ENCODE measurements around the gene FTSJ1. TPM values are rescaled to one million over a fixed set of nuclear protein-coding genes. Genes with fewer than 3 reads are reported as not detected.
"Not testable (repeated sequence)": the region's sequence is repeated elsewhere in the genome, so short reads cannot be mapped to it uniquely, and the experiment has no call there.

Gene FTSJ1
- total and polyA plus RNA-seq, 4 donors: 18.2 to 48.3 (median 44.8) TPM

DNA sequence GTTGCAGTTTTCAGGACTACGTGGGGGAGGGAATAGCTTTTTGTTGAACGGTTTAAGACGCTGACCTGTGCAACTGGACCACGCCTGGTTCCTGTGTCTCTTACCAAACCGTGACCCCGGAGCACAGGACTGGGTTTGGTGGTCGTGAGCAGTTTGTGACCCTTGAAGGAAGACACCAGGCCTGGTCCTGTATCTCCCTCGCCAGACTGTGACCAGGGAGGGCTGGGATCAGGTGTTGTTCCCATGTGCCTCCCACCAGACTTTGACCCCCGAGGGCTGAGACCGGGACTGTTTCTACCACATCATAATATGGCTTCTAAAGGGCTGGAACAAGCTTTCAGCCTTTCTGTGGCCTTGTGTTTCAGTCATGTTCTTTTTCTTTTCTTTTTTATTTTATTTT, 46.3 kb downstream of the FTSJ1 start:
- Histone ChIP-seq H3K27me3 (ENCODE audit: control insufficient read depth in 3 of 3, insufficient read depth in 3 of 3, low read length in 2 of 3) (no peaks in the 10 kb centered on the region), H3K9me3 (ENCODE audit: control insufficient read depth in 4 of 4, insufficient read depth in 3 of 4, low read length in 3 of 4) (peaks cover 0 to 9% (median 0%) of the 10 kb centered on the region in 4 donors), H3K4me3 (peak overlapping the region; percentile 40), H3K36me3 (ENCODE audit: control insufficient read depth in 4 of 4, insufficient read depth in 4 of 4, low read length in 4 of 4) (peaks cover 0 to 6% (median 2%) of the 10 kb centered on the region in 4 donors), H3K9ac (ENCODE audit: insufficient read depth in 1 of 2, low read length in 2 of 2) (peak overlapping the region; percentile 14 to 46), H3K27ac (ENCODE audit: low read depth in 1 of 2, low read length in 1 of 2) (peak overlapping the region; percentile 58 to 81), H3K4me1 (ENCODE audit: control insufficient read depth in 5 of 5, insufficient read depth in 5 of 5, low read length in 5 of 5) (no peaks in the 10 kb centered on the region)
- no peak for TF ChIP-seq CTCF (IDR thresholded peaks at IDR 0.05; ENCODE audit: control extremely low read depth, extremely low read depth)
- WGBS, 2 donors: 13 to 40% methylated on average over 10 of the region's 10 CpGs
- DNase-seq (no peak), ATAC-seq (ENCODE audit: insufficient read depth, low FRiP score) (no peak)

GRCh38 chrX:48523682-48524081, 47.7 kb downstream of the FTSJ1 start:
- ATAC-seq (ENCODE audit: insufficient read depth, low FRiP score) (no peak), DNase-seq (no peak)
- TF ChIP-seq CTCF (IDR thresholded peaks at IDR 0.05; ENCODE audit: control extremely low read depth, extremely low read depth): no peak
- Histone ChIP-seq H3K9ac (ENCODE audit: insufficient read depth in 1 of 2, low read length in 2 of 2) (no peak overlapping the region), H3K9me3 (ENCODE audit: control insufficient read depth in 4 of 4, insufficient read depth in 3 of 4, low read length in 3 of 4) (peaks cover 0 to 9% (median 0%) of the 10 kb centered on the region in 4 donors), H3K4me3 (no peak overlapping the region), H3K36me3 (ENCODE audit: control insufficient read depth in 4 of 4, insufficient read depth in 4 of 4, low read length in 4 of 4) (peaks cover 0 to 6% (median 3%) of the 10 kb centered on the region in 4 donors), H3K27me3 (ENCODE audit: control insufficient read depth in 3 of 3, insufficient read depth in 3 of 3, low read length in 2 of 3) (no peaks in the 10 kb centered on the region), H3K27ac (ENCODE audit: low read depth in 1 of 2, low read length in 1 of 2) (no peak overlapping the region), H3K4me1 (ENCODE audit: control insufficient read depth in 5 of 5, insufficient read depth in 5 of 5, low read length in 5 of 5) (no peaks in the 10 kb centered on the region)
- WGBS, 2 donors: 85 to 91% methylated on average over 11 to 12 of the region's 12 CpGs

DNA sequence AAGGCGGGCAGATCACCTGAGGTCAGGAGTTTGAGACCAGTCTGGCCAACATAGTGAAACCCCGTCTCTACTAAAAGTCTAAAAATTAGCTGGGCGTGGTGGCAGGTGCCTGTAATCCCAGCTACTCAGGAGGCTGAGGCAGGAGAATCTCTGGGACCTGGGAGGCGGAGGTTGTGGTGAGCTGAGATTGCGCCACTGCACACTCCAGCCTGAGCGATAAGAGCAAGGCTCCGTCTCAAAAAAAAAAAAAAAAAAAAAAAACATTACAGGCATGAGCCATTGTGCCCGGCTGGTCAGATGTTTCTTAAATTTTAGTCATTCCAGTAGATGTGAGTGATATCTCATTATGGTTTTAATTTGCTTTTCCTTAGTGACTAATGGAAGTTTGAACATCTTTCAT, 49.9 kb downstream of the FTSJ1 start:
- not testable (repeated sequence) for H3K9ac ChIP-seq (ENCODE audit: insufficient read depth in 1 of 2, low read length in 2 of 2); H3K27ac ChIP-seq (ENCODE audit: low read depth in 1 of 2, low read length in 1 of 2); ATAC-seq (ENCODE audit: insufficient read depth, low FRiP score); H3K4me1 ChIP-seq (ENCODE audit: control insufficient read depth in 5 of 5, insufficient read depth in 5 of 5, low read length in 5 of 5); H3K27me3 ChIP-seq (ENCODE audit: control insufficient read depth in 3 of 3, insufficient read depth in 3 of 3, low read length in 2 of 3); DNase-seq; H3K4me3 ChIP-seq; H3K36me3 ChIP-seq (ENCODE audit: control insufficient read depth in 4 of 4, insufficient read depth in 4 of 4, low read length in 4 of 4)
- peaks cover 0 to 11% (median 0%) of the 10 kb centered on the region in 4 donors for H3K9me3 ChIP-seq (ENCODE audit: control insufficient read depth in 4 of 4, insufficient read depth in 3 of 4, low read length in 3 of 4)
- 65 to 84% methylated on average over 8 of the region's 8 CpGs for WGBS, 2 donors

DNA sequence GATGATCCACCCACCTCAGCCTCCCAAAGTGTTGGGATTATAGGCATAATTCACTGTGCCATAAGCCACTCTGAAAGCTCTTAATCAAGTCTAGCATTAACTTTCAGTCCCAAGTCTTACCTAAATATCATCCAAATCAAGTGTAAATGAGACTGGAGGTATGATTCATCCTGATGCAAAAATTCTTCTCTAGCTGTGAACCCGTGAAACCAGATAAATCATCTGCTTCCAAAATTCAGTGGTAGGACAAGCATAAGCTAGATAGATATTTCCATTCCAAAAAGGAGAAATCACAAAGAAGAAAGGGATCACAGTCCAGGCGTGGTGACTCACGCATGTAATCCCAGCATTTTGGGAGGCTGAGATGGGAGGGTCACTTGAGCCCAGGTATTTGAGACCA, 54.7 kb downstream of the FTSJ1 start:
- H3K27me3 ChIP-seq (ENCODE audit: control insufficient read depth in 3 of 3, insufficient read depth in 3 of 3, low read length in 2 of 3): no peaks in the 10 kb centered on the region
- H3K9ac ChIP-seq (ENCODE audit: insufficient read depth in 1 of 2, low read length in 2 of 2): no peak overlapping the region
- no peak for ATAC-seq (ENCODE audit: insufficient read depth, low FRiP score)
- TF ChIP-seq CTCF (IDR thresholded peaks at IDR 0.05; ENCODE audit: control extremely low read depth, extremely low read depth): no peak
- no peaks in the 10 kb centered on the region for H3K4me1 ChIP-seq (ENCODE audit: control insufficient read depth in 5 of 5, insufficient read depth in 5 of 5, low read length in 5 of 5)
- WGBS, 2 donors: 84 to 98% methylated on average over 3 of the region's 3 CpGs
- H3K36me3 ChIP-seq (ENCODE audit: control insufficient read depth in 4 of 4, insufficient read depth in 4 of 4, low read length in 4 of 4): peaks cover 0 to 10% (median 3%) of the 10 kb centered on the region in 4 donors
- DNase-seq: no peak
- no peak overlapping the region for H3K4me3 ChIP-seq
- peak overlapping the region; percentile 28 to 89 for H3K27ac ChIP-seq (ENCODE audit: low read depth in 1 of 2, low read length in 1 of 2)
- peaks cover 0 to 6% (median under 1%) of the 10 kb centered on the region in 4 donors for H3K9me3 ChIP-seq (ENCODE audit: control insufficient read depth in 4 of 4, insufficient read depth in 3 of 4, low read length in 3 of 4)
